HG02571 (cell line): ENCODE data around the gene TEAD4.
A peak's percentile ranks its signal among the peaks of the same experiment; 100 is the strongest.

Source experiments
- ATAC-seq: cut with Tn5 transposase; IDR thresholded peaks from one replicate; pipeline ENCODE4 v1.9.1; 2021; ENCODE audit warnings: mild to moderate bottlenecking, moderate library complexity; ENCODE audit not compliant: unreplicated experiment

Gene TEAD4

DNA sequence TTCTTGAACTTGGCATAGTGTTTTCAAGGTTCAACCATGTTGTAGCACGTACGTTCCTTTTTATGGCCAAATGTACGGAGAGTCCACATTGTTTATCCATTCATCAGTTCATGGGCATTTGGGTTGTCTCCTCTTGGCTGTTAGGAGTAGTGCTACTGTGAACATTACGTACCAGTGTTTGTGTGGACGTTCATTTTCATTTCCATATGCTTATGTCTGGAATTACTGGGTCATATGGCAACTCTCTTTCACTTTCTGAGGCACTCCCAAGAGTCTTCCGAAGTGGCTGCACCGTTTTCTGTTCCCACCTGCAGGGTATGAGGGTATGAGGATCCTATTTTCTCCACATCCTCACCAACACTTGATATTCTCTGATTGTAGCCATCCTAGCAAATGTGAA, 68.9 kb downstream of the TEAD4 start:
- no peak for ATAC-seq

DNA sequence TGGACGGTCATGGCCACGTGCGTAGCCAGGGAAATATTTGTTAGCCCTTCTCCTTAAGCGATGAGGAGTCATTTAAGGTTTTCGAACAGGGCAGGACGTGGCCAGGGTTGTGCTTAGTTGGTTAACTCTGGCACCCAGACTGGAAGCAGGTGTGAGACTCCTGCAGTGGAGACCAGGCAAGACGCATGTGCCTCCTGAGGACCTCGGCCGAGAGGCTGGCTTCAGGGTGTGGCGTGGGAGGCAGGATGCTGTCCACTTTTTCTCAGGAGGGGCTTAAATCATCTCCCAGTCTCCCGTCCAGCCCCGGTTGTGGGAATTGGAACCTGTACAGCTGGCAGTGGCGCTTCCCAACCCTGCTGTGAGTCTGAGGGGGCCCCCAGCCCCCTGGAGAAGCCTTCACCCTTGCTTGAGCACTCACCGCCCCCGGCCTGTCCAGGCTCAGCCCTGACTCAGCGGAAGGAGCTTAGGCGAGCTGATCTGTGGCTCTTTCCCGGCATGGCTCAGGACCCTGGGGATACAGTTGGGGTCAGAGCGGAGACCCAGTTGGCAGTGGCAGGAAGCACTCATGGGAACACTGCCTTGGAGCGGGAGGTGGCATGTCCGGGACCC, 71.7 kb downstream of the TEAD4 start:
- ATAC-seq: no peak

GRCh38 chr12:3032161-3032560, 73.0 kb downstream of the TEAD4 start:
- ATAC-seq: no peak

GRCh38 chr12:3032770-3033538, 73.8 kb downstream of the TEAD4 start:
- ATAC-seq: no peak

GRCh38 chr12:3033539-3033867, 74.3 kb downstream of the TEAD4 start:
- ATAC-seq: no peak

DNA sequence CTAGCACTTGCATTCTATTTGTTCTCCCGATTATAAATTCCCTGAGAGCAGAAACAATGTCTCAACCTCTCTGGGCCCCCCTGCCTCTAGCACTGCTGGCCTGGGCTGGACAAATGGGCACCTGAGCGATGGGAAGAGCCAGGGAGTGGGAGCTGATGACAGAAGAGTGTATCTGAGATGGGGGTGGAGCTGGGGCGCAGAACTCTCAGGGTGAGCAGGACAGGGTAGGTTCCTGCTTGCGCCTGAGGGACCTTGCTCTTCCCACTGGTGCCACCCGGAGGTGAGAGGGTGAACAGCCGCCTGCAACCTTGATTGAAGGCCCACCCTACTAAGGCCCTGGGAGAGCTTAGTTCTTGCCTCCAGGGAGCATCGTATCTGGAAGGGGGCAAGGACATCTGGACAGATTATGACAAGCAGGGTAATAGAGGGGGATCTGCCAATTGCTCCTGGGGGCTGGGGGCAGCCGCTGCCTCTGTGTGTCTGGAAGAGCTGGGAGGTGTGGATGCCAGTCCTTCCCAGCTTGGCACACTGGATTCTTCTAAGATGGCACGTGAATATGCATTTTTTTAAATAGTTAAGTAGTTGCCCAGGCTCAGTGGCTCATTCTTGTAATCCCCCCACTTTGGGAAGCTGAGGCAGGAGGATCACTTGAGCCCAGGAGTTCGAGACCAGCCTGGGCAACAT, 75.0 kb downstream of the TEAD4 start:
- ATAC-seq: peak; percentile 50

DNA sequence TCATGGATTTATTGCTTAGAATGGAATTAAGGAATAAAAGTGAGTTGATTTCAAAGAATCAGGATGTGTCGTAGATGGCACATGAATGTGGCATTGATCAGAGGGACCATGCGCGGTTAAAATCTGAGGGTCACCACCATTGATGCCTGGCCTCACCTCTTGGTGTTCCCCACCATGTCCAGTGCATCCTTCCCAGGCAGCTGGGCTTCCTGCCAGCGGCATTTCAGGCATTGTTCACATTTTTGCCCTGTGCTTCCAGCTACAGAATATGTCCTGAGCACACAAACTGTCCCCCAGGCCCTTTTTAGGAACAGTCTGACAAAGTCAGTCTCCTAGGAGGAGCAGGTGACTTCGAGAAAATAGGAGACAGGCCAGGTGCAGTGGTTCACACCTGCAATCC, 76.0 kb downstream of the TEAD4 start:
- ATAC-seq: no peak

- ATAC-seq: no peak
Observed at GRCh38 chr12:3035815-3036702, 76.9 kb downstream of the TEAD4 start.

DNA sequence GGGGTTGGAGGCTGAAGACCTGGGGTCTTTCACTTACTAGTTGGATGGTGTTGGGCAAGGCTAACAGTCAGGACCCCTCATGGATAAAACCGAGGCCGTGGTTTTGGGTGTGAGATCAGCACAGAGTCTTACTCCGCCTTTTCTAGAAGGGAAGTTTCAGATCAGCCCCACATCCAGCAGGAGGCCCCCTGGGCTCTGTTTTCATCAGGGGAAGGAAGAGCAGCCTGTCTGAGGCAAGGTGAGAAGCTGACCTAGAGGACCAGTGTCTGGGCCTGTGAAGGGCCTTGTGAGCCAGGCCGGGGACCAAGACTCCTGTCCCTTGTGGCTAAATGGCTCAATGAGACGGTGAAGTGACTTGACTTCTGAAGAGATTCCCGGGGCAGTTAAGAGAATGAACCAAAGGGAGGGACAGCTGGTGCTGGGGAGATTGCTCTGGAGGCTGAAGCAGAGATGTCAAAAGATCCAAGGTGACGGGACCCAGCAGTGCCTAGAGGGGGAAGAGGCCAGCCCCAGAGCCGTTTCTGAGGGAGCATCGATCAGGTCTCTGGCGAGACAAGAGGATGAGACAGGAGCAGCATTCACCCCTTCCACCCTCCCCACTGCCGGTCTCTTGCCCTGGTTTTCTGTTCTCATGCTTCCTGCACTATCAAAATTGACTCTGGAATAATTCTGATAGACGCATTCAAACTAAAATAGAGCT, 77.9 kb downstream of the TEAD4 start:
- no peak for ATAC-seq

GRCh38 chr12:3038166-3038565, 79.0 kb downstream of the TEAD4 start:
- no peak for ATAC-seq

GRCh38 chr12:3038926-3039510, 79.8 kb downstream of the TEAD4 start:
- ATAC-seq: no peak

GRCh38 chr12:3040026-3040656, 80.9 kb downstream of the TEAD4 start:
- ATAC-seq: no peak

GRCh38 chr12:3040663-3041544, 81.7 kb downstream of the TEAD4 start:
- no peak for ATAC-seq

DNA sequence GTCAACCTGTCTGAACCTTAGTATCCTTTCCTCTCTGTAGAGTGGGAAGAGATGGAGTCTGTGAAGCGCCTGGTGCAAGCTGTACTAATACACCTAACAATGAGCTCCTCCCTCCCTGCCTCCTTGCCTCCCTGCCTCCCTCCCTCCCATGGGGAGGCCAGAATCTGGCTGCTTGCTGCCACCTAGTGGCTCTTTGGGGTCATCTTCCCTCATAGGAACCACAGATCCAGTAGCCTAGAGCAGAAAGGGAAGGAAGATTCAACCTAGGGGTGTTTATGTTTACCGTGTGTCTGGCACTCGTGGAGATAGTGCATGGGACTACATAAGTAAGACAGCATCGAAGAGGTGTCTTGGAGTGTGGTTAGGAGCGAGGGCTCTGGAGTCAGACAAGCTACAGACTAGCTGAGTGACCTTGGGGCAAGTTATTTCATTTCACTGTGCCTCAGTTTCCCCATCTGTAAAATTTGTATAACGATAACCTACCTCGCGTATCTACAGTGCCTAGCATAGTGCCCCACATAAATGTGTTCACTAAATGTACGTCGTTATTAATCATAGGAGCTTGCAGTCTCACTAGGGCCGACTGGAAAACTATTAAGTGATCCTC, 82.5 kb downstream of the TEAD4 start:
- ATAC-seq: peak; percentile 63

DNA sequence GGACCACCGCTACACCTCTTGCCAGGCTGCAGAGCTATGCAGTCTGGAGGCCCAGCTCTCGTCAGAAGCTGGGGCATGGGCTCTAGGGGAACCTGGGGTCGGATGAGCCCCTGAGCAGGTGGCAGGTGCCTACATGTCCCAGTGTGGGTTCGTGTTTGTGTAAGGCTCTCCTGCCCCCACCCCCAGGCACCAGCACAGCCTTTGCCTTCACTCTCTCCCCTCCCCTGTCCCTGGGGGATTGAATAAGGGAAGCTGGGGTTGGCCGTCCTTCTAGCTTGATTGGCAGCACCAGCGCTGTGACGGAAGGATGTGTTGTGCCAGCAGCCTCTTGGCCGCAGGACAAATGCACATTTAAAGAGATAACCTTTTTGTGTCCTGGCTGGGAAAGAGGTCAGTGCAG, 83.2 kb downstream of the TEAD4 start:
- ATAC-seq: no peak

- ATAC-seq: no peak
Observed at GRCh38 chr12:3042826-3043225, 83.6 kb downstream of the TEAD4 start.

DNA sequence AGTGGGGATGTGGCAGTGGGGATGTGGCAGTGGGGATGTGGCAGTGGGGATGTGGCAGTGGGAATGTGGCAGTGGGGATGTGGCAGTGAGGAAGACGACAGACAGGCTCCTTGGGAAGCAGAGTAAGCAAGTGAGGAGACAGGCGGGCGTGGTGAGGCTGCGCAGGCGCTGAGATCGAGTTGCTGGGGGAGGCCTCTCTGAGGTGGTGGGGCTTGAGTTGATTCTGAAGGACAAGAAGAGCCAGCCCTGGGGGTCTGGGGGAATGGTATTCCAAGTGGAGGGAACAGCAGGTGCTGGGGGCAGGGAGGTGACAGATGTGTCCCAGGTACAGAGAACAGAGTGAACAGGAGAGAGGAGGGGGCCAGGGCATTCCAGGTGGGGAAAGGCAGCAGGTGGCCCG, 84.2 kb downstream of the TEAD4 start:
- ATAC-seq: no peak

GRCh38 chr12:3044141-3044630, 85.0 kb downstream of the TEAD4 start:
- ATAC-seq: no peak
